Effector memory CD8-positive, alpha-beta T cell (primary cell): ENCODE measurements around the gene UBE2I.

Experiments
- ATAC-seq: fragments of 150-1000 bp; cut with Tn5 transposase; replicated peaks from 2 replicates; pipeline ENCODE4 v1.10.0; 2021; ENCODE audit warnings: mild to moderate bottlenecking, moderate library complexity
- DNase-seq, 3 experiments: peaks; one replicate each; pipeline ENCODE4 v3.0.0; 2021
- H3K27ac Mint-ChIP-seq, 2 donors: one replicate each; pipeline ENCODE4 v1.8.0; 2022; ENCODE audit warnings: mild to moderate bottlenecking in 2 of 2, mixed read lengths in 2 of 2, moderate library complexity in 2 of 2
- H3K27me3 Mint-ChIP-seq, 2 donors: one replicate each; pipeline ENCODE4 v1.8.0; 2022; ENCODE audit warnings: mixed read lengths in 2 of 2
- H3K36me3 Mint-ChIP-seq: one replicate; pipeline ENCODE4 v1.8.0; 2022; ENCODE audit warnings: mild to moderate bottlenecking, moderate library complexity, mixed read lengths; ENCODE audit not compliant: insufficient read depth
- H3K4me1 Mint-ChIP-seq, 2 donors: one replicate each; pipeline ENCODE4 v1.8.0; 2022; ENCODE audit warnings: low read depth in 2 of 2, mixed read lengths in 2 of 2
- H3K4me3 Mint-ChIP-seq, 2 donors: one replicate each; pipeline ENCODE4 v1.8.0; 2022; ENCODE audit warnings: mild to moderate bottlenecking in 2 of 2, mixed read lengths in 2 of 2, moderate library complexity in 2 of 2
- H3K9me3 Mint-ChIP-seq, 2 donors: one replicate each; pipeline ENCODE4 v1.8.0; 2022; ENCODE audit warnings: mixed read lengths in 2 of 2

UBE2I gene

GRCh38 chr16:1372292-1372950 is 63.0 kb downstream of the UBE2I start:
- no peak overlapping the region for H3K4me3 Mint-ChIP-seq
- peaks cover 0 to 3% of the 10 kb centered on the region in 2 donors for H3K4me1 Mint-ChIP-seq
- no peak overlapping the region for H3K27ac Mint-ChIP-seq
- peaks cover 29% of the 10 kb centered on the region for H3K36me3 Mint-ChIP-seq
- DNase-seq = no peak
- ATAC-seq = no peak
- H3K9me3 Mint-ChIP-seq = no peaks in the 10 kb centered on the region
- no peaks in the 10 kb centered on the region for H3K27me3 Mint-ChIP-seq

GRCh38 chr16:1374418-1375297 is 65.2 kb downstream of the UBE2I start:
- ATAC-seq (no peak), DNase-seq (no peak)
- Mint-ChIP-seq H3K4me1 (peaks cover 9 to 13% of the 10 kb centered on the region in 2 donors), H3K27ac (peak overlapping the region in 1 of 2 donors; percentile 17), H3K27me3 (no peaks in the 10 kb centered on the region), H3K4me3 (no peak overlapping the region), H3K9me3 (no peaks in the 10 kb centered on the region), H3K36me3 (peaks cover 28% of the 10 kb centered on the region)

- peaks cover 14 to 17% of the 10 kb centered on the region in 2 donors for H3K4me1 Mint-ChIP-seq
- peaks cover 34% of the 10 kb centered on the region for H3K36me3 Mint-ChIP-seq
- DNase-seq (no peak), ATAC-seq (no peak)
- H3K9me3 Mint-ChIP-seq = no peaks in the 10 kb centered on the region
- H3K4me3 Mint-ChIP-seq = no peak overlapping the region
- H3K27ac Mint-ChIP-seq = no peak overlapping the region
- H3K27me3 Mint-ChIP-seq = no peaks in the 10 kb centered on the region
Observed at GRCh38 chr16:1375298-1375640, 65.8 kb downstream of the UBE2I start.

- H3K27ac Mint-ChIP-seq = peak overlapping the region in 1 of 2 donors; percentile 72
Observed at GRCh38 chr16:1375741-1376410, 66.4 kb downstream of the UBE2I start.

More at GRCh38 chr16:1375741-1376410, 66.4 kb downstream of the UBE2I start:
- Mint-ChIP-seq H3K27me3 (no peaks in the 10 kb centered on the region), H3K4me3 (no peak overlapping the region), H3K9me3 (no peaks in the 10 kb centered on the region), H3K36me3 (peaks cover 34% of the 10 kb centered on the region), H3K4me1 (peaks cover 16 to 18% of the 10 kb centered on the region in 2 donors)
- ATAC-seq (no peak), DNase-seq (no peak)
